ENCODE results near the gene DMRTB1. TPM values are rescaled to one million over a fixed set of nuclear protein-coding genes. Genes with fewer than 3 reads are reported as not detected.

Gene DMRTB1
- total RNA-seq, 2 experiments from 2014 or later = not detected

DNA sequence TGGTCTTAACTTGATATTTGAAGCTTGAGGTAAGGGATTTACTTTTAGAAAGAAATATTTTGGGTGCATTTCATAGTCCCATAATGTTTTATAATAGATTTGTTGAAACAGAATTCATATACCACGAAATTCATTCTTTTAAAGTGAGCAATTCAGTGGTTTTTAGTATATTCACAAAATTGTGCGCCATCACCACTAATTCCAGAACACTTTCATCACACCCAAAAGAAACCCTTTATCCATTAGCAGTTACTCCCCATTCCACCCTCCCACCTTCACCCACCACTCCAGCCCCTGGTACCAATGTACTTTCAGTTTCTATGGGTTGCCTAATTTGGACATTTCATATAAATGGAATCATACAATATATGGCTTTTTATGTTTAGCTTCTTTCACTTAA, 38.9 kb upstream of the DMRTB1 start:
- Mint-ChIP-seq H3K27me3 (no peaks in the 10 kb centered on the region), H3K4me1 (ENCODE audit: low read depth) (no peaks in the 10 kb centered on the region), H3K9me3 (no peaks in the 10 kb centered on the region), H3K4me3 (no peak overlapping the region), H3K36me3 (ENCODE audit: low read depth) (no peaks in the 10 kb centered on the region), H3K27ac (no peak overlapping the region)
- no peak overlapping the region for H3K27ac ChIP-seq (ENCODE audit: low read depth in 1 of 2, low read length in 2 of 2)
- CTCF ChIA-PET = no interaction called here
- no peak for DNase-seq
- H3K4me3 ChIP-seq (ENCODE audit: low read length) = no peak overlapping the region
- peaks cover 0 to 6% of the 10 kb centered on the region in 2 experiments for H3K9me3 ChIP-seq (ENCODE audit: control insufficient read depth in 1 of 2, insufficient read depth in 1 of 2, low read length in 2 of 2)
- H3K36me3 ChIP-seq (ENCODE audit: insufficient read depth, low read length) = no peaks in the 10 kb centered on the region
- intact Hi-C loops (cut with DNase I, micrococcal nuclease) = no loop called here
- TF ChIP-seq, protein P1, sequence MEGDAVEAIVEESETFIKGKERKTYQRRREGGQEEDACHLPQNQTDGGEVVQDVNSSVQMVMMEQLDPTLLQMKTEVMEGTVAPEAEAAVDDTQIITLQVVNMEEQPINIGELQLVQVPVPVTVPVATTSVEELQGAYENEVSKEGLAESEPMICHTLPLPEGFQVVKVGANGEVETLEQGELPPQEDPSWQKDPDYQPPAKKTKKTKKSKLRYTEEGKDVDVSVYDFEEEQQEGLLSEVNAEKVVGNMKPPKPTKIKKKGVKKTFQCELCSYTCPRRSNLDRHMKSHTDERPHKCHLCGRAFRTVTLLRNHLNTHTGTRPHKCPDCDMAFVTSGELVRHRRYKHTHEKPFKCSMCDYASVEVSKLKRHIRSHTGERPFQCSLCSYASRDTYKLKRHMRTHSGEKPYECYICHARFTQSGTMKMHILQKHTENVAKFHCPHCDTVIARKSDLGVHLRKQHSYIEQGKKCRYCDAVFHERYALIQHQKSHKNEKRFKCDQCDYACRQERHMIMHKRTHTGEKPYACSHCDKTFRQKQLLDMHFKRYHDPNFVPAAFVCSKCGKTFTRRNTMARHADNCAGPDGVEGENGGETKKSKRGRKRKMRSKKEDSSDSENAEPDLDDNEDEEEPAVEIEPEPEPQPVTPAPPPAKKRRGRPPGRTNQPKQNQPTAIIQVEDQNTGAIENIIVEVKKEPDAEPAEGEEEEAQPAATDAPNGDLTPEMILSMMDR (IDR thresholded peaks at IDR 0.05) = no peak
- POLR2A ChIA-PET = no interaction called here
- H3K27me3 ChIP-seq (ENCODE audit: control insufficient read depth in 1 of 2, insufficient read depth in 2 of 2, low read length in 2 of 2) = no peaks in the 10 kb centered on the region
- peaks cover under 1% of the 10 kb centered on the region for H3K4me1 ChIP-seq (ENCODE audit: insufficient read depth, low read length)
- no peak for ATAC-seq (ENCODE audit: poor library complexity)

- H3K36me3 Mint-ChIP-seq (ENCODE audit: low read depth) = no peaks in the 10 kb centered on the region
- H3K9me3 Mint-ChIP-seq = no peaks in the 10 kb centered on the region
- no peaks in the 10 kb centered on the region for H3K27me3 ChIP-seq (ENCODE audit: control insufficient read depth in 1 of 2, insufficient read depth in 2 of 2, low read length in 2 of 2)
- intact Hi-C loops (cut with DNase I, micrococcal nuclease) = no loop called here
- TF ChIP-seq, protein P1 (IDR thresholded peaks at IDR 0.05) = no peak
- H3K9me3 ChIP-seq (ENCODE audit: control insufficient read depth in 1 of 2, insufficient read depth in 1 of 2, low read length in 2 of 2) = peaks cover 0 to 6% of the 10 kb centered on the region in 2 experiments
- ChIA-PET POLR2A (no interaction called here), CTCF (no interaction called here)
- ATAC-seq (ENCODE audit: poor library complexity) (no peak), DNase-seq (no peak)
- H3K27ac ChIP-seq (ENCODE audit: low read depth in 1 of 2, low read length in 2 of 2) = no peak overlapping the region
- no peak overlapping the region for H3K27ac Mint-ChIP-seq
- no peaks in the 10 kb centered on the region for H3K27me3 Mint-ChIP-seq
- no peaks in the 10 kb centered on the region for H3K4me1 ChIP-seq (ENCODE audit: insufficient read depth, low read length)
- no peak overlapping the region for H3K4me3 Mint-ChIP-seq
- no peak overlapping the region for H3K4me3 ChIP-seq (ENCODE audit: low read length)
- no peaks in the 10 kb centered on the region for H3K36me3 ChIP-seq (ENCODE audit: insufficient read depth, low read length)
- no peaks in the 10 kb centered on the region for H3K4me1 Mint-ChIP-seq (ENCODE audit: low read depth)
Measured at GRCh38 chr1:53421208-53421607, 38.0 kb upstream of the DMRTB1 start.

DNA sequence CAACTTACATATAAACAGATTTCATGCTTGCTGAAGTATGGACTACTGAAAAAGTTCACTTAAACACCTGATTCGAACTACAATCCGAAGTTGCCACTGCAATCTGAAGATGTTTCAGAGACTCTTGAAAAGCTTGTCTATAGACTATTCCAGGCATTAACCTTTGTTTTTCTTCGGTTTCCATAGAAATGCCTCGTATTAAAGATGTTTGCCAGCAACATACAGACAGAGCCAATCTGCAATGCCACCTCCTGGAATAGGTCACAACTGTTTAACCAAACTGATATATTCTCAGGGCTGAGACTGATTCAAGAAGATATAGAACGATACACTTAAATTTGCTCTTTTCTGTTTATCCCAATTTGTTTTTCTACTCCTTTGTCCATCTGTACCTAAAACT, 28.9 kb upstream of the DMRTB1 start:
- intact Hi-C loops (cut with DNase I, micrococcal nuclease) = no loop called here
- Mint-ChIP-seq H3K9me3 (no peaks in the 10 kb centered on the region), H3K27me3 (peaks cover 10% of the 10 kb centered on the region), H3K27ac (no peak overlapping the region), H3K36me3 (ENCODE audit: low read depth) (no peaks in the 10 kb centered on the region), H3K4me1 (ENCODE audit: low read depth) (peaks cover 15% of the 10 kb centered on the region), H3K4me3 (no peak overlapping the region)
- TF ChIP-seq, protein P1 (IDR thresholded peaks at IDR 0.05) = no peak
- ATAC-seq (ENCODE audit: poor library complexity) (no peak), DNase-seq (no peak)
- Histone ChIP-seq H3K27me3 (ENCODE audit: control insufficient read depth in 1 of 2, insufficient read depth in 2 of 2, low read length in 2 of 2) (no peaks in the 10 kb centered on the region), H3K36me3 (ENCODE audit: insufficient read depth, low read length) (no peaks in the 10 kb centered on the region), H3K4me3 (ENCODE audit: low read length) (no peak overlapping the region), H3K4me1 (ENCODE audit: insufficient read depth, low read length) (no peaks in the 10 kb centered on the region), H3K9me3 (ENCODE audit: control insufficient read depth in 1 of 2, insufficient read depth in 1 of 2, low read length in 2 of 2) (peaks cover 0 to 6% of the 10 kb centered on the region in 2 experiments), H3K27ac (ENCODE audit: low read depth in 1 of 2, low read length in 2 of 2) (no peak overlapping the region)
- POLR2A ChIA-PET = no interaction called here
- CTCF ChIA-PET = interaction anchor here (1.0 kb wide), 1 partner anchor 17 kb away, joined by 3 read pairs; no protein-coding TSS in a partner anchor

Measured in CD4-positive, alpha-beta T cell (primary cell).